MM.1S (cell line): ENCODE measurements around the gene IGFBP4.

ENCODE experiments used
- DNase-seq: peaks from one replicate; pipeline ENCODE4 v3.0.0-alpha.2; 2015
- H2AFZ ChIP-seq: fragments of 300-600 bp; sonication (generic); 2 replicates; pipeline ENCODE4 v1.6.0; 2016; ENCODE audit warnings: antibody characterized with exemption, low read length
- H3F3A ChIP-seq: fragments of 300-600 bp; sonication (generic); 2 replicates; pipeline ENCODE4 v1.6.1; 2016; ENCODE audit warnings: mild to moderate bottlenecking, antibody characterized with exemption, low read length, moderate library complexity, mixed read lengths; ENCODE audit not compliant: insufficient read depth
- H3K27ac ChIP-seq: fragments of 300-600 bp; sonication (generic); 2 replicates; pipeline ENCODE4 v1.5.1; 2016; ENCODE audit warnings: mild to moderate bottlenecking, low read length
- H3K27me3 ChIP-seq: fragments of 300-600 bp; sonication (generic); replicated peaks from 2 replicates; pipeline ENCODE4 v1.6.0; 2016; ENCODE audit warnings: low read length; ENCODE audit not compliant: insufficient read depth
- H3K36me3 ChIP-seq: fragments of 300-600 bp; sonication (generic); replicated peaks from 2 replicates; pipeline ENCODE4 v1.6.1; 2016; ENCODE audit warnings: mild to moderate bottlenecking, low read length, mixed read lengths; ENCODE audit not compliant: insufficient read depth
- H3K4me1 ChIP-seq: fragments of 300-600 bp; sonication (generic); 2 replicates; pipeline ENCODE4 v1.6.1; 2016; ENCODE audit warnings: low read length, mixed read lengths
- H3K4me2 ChIP-seq: fragments of 300-600 bp; sonication (generic); 2 replicates; pipeline ENCODE4 v1.6.0; 2016; ENCODE audit warnings: low read depth, low read length
- H3K4me3 ChIP-seq: fragments of 300-600 bp; sonication (generic); 2 replicates; pipeline ENCODE4 v1.5.1; 2016; ENCODE audit warnings: low read length, mixed read lengths
- H3K79me2 ChIP-seq: fragments of 300-600 bp; sonication (generic); 2 replicates; pipeline ENCODE4 v1.6.1; 2016; ENCODE audit warnings: mixed run types, low read length, mixed read lengths
- H3K9ac ChIP-seq: fragments of 300-600 bp; sonication (generic); 2 replicates; pipeline ENCODE4 v1.6.1; 2016; ENCODE audit warnings: low read length, mixed read lengths
- H3K9me2 ChIP-seq: fragments of 300-600 bp; sonication (generic); replicated peaks from 2 replicates; pipeline ENCODE4 v1.6.1; 2016; ENCODE audit warnings: mild to moderate bottlenecking, low read length, mixed read lengths; ENCODE audit not compliant: insufficient read depth
- H3K9me3 ChIP-seq: fragments of 300-600 bp; sonication (generic); replicated peaks from 2 replicates; pipeline ENCODE4 v1.6.1; 2016; ENCODE audit warnings: mild to moderate bottlenecking, low read length, mixed read lengths; ENCODE audit not compliant: insufficient read depth
- H4K20me1 ChIP-seq: fragments of 300-600 bp; sonication (generic); 2 replicates; pipeline ENCODE4 v1.6.1; 2016; ENCODE audit warnings: mild to moderate bottlenecking, low read length, moderate library complexity, mixed read lengths; ENCODE audit not compliant: insufficient read depth
- CTCF ChIP-seq: fragments of 300-600 bp; sonication (generic); IDR thresholded peaks from 2 replicates; pipeline ENCODE4 v1.5.1; 2016; ENCODE audit warnings: antibody characterized with exemption, low read length, mixed read lengths
- EZH2 ChIP-seq: fragments of 300-600 bp; sonication (generic); optimal IDR thresholded peaks from 2 replicates; pipeline ENCODE3; 2017; ENCODE audit warnings: low read depth, mild to moderate bottlenecking, antibody characterized with exemption, low read length, mixed read lengths
- EZH2phosphoT487 ChIP-seq: fragments of 300-600 bp; sonication (generic); IDR thresholded peaks from 2 replicates; pipeline ENCODE4 v1.6.1; 2018; ENCODE audit warnings: antibody characterized with exemption, low read length

Gene IGFBP4

GRCh38 chr17:40425741-40426140, 17.5 kb upstream of the IGFBP4 start:
- Histone ChIP-seq H3K79me2 (no peaks in the 10 kb centered on the region), H3K9ac (no peak overlapping the region), H3K4me2 (no peak overlapping the region), H3K9me2 (no peaks in the 10 kb centered on the region), H3F3A (no peaks in the 10 kb centered on the region), H4K20me1 (no peaks in the 10 kb centered on the region), H3K27ac (no peak overlapping the region), H3K27me3 (no peaks in the 10 kb centered on the region), H3K4me1 (no peaks in the 10 kb centered on the region), H3K36me3 (no peaks in the 10 kb centered on the region), H3K4me3 (no peak overlapping the region), H3K9me3 (no peaks in the 10 kb centered on the region), H2AFZ (no peak overlapping the region)
- TF ChIP-seq EZH2, result no peak
- no peak for TF ChIP-seq EZH2phosphoT487
- no peak for TF ChIP-seq CTCF
- no peak for DNase-seq

DNA sequence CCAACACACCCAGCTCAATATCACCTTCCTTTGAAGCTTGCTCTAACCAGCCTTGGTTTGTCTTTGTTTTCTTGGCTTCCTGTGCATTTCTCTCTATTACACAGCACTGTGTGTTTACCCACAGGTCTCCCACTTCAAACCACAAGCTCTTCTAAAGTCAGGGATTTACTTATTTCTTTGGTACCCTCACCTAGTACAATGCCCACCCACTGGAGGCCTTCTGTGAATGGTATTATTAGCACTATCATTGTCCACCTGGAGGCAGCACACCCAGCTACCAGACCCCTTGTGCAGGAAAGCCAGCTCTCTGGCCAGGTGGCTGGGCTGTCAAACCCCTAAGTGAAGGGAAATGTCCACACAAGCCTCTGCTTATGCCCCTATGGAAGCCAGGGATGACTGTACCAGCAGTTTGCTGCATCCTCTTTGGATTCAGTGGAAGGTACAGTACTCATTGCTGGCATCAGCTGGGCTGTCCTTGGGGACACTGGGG, 16.2 kb upstream of the IGFBP4 start:
- Histone ChIP-seq H3K9me3 (no peaks in the 10 kb centered on the region), H3K9me2 (no peaks in the 10 kb centered on the region), H4K20me1 (no peaks in the 10 kb centered on the region), H3K27me3 (no peaks in the 10 kb centered on the region), H3K4me1 (no peaks in the 10 kb centered on the region), H2AFZ (no peak overlapping the region), H3K36me3 (no peaks in the 10 kb centered on the region), H3F3A (no peaks in the 10 kb centered on the region), H3K27ac (no peak overlapping the region), H3K4me3 (no peak overlapping the region), H3K79me2 (no peaks in the 10 kb centered on the region), H3K9ac (no peak overlapping the region), H3K4me2 (no peak overlapping the region)
- no peak for DNase-seq
- TF ChIP-seq CTCF, result no peak

DNA sequence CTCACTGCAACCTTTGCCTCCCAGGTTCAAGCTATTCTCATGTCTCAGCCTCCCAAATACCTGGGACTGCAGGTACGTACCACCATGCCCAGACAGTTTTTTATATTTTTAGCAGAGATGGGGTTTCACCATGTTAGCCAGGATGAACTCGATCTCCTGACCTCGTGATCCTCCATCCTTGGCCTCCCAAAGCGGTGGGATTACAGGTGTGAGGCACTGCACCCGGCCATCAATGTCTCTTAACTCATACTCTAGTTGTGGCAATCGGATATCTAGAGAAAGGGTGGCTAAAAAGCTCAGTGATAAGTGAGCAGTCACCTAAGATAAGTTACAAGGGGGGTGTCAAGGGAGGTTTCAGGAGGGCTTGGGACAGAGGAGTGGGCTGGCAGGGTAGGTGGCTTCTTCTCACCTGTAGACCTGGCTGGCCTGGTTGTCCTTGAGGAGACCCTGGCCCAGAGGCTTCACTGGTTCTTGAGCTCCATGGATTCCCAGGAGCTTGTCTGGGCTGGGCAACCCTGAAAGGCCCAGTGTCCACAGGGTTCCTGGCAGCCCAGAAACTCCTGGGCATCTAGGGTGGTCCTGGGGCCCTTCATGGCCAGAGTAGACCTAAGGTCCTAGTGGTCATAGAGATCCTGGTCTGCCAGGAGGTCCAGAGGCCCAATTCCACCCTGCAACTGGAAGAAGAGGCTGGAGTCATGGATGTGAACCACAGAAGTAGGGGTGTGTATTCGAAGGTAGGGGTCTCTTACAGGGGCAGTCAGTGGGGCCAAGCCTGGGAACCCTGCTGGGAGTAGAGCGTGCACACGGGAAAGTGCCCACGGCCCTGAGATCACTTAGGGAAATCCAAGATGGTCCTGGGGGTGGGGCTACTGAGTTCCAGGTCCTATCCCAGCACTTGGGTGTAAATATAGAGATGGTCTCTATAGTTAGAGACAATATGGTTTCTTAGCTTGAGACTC, 12.7 kb upstream of the IGFBP4 start:
- Histone ChIP-seq H3K27ac (no peak overlapping the region), H3K36me3 (no peaks in the 10 kb centered on the region), H3K4me1 (no peaks in the 10 kb centered on the region), H3K9me2 (no peaks in the 10 kb centered on the region), H3K27me3 (no peaks in the 10 kb centered on the region), H3K9ac (no peak overlapping the region), H3K4me2 (no peak overlapping the region), H3F3A (no peaks in the 10 kb centered on the region), H3K79me2 (no peaks in the 10 kb centered on the region), H2AFZ (no peak overlapping the region), H4K20me1 (no peaks in the 10 kb centered on the region), H3K4me3 (no peak overlapping the region), H3K9me3 (no peaks in the 10 kb centered on the region)
- TF ChIP-seq EZH2 (no peak), CTCF (no peak), EZH2phosphoT487 (no peak)
- DNase-seq, result no peak
